Esophagus muscularis mucosa (tissue), 2 donors: ENCODE results near the gene RHCG.

Experiments
- POLR2A ChIP-seq: fragments of 450-650 bp; IDR thresholded peaks from one replicate; pipeline ENCODE4 v1.6.1; 2017; ENCODE audit warnings: antibody characterized with exemption, moderate library complexity, mild to moderate bottlenecking, low read depth
- POLR2AphosphoS5 ChIP-seq, 2 donors: sonication (generic); formaldehyde crosslinking; IDR thresholded peaks; one replicate each; pipeline ENCODE4 v1.6.1; 2017; ENCODE audit warnings: antibody characterized with exemption in 2 of 2

GRCh38 chr15:89436560-89437311 lies 59.6 kb downstream of the RHCG start:
- TF ChIP-seq POLR2A (no peak), POLR2AphosphoS5 (IDR thresholded peaks at IDR 0.05) (no peak)
